ENCODE measurements around the gene STOM.

DNA sequence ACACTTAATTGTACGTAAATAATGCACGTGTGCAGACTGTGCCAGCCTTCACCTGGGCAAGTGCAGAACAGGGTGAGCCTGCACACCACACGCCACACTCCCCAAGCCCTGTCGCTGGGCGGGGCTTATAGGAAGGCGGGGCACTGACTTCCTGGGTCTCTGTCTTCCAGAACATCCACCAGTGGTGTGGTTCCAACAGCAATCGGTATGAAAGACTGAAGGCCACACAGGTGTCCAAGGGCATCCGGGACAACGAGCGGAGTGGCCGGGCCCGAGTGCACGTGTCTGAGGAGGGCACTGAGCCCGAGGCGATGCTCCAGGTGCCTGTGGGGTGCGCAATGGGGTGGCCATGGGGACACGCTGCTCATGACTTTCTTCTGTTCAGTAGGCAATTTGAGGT is 57.9 kb downstream of the STOM start:
- TF ChIP-seq, protein P1, sequence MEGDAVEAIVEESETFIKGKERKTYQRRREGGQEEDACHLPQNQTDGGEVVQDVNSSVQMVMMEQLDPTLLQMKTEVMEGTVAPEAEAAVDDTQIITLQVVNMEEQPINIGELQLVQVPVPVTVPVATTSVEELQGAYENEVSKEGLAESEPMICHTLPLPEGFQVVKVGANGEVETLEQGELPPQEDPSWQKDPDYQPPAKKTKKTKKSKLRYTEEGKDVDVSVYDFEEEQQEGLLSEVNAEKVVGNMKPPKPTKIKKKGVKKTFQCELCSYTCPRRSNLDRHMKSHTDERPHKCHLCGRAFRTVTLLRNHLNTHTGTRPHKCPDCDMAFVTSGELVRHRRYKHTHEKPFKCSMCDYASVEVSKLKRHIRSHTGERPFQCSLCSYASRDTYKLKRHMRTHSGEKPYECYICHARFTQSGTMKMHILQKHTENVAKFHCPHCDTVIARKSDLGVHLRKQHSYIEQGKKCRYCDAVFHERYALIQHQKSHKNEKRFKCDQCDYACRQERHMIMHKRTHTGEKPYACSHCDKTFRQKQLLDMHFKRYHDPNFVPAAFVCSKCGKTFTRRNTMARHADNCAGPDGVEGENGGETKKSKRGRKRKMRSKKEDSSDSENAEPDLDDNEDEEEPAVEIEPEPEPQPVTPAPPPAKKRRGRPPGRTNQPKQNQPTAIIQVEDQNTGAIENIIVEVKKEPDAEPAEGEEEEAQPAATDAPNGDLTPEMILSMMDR (IDR thresholded peaks at IDR 0.05; ENCODE audit: low read length): no peak
- no peak for TF ChIP-seq EZH2 (IDR thresholded peaks at IDR 0.05; ENCODE audit: borderline replicate concordance, low read length)
